LNCaP clone FGC (cell line): Measurements from ENCODE around the gene MED13L.

Source experiments
- DNase-seq: peaks from one replicate; pipeline ENCODE4 v3.0.0-alpha.2; 2011; ENCODE audit warnings: low read depth
- H3K4me3 ChIP-seq: 2 replicates; pipeline ENCODE4 v1.5.1; 2011; ENCODE audit warnings: mild to moderate bottlenecking, low read depth, low read length, control low read depth
- CTCF ChIP-seq: IDR thresholded peaks from 2 replicates; pipeline ENCODE4 v1.5.1; 2012; ENCODE audit warnings: mild to moderate bottlenecking; ENCODE audit not compliant: control insufficient read depth, insufficient read depth; ENCODE audit errors: extremely low read depth

Gene MED13L

GRCh38 chr12:116078396-116078795 is 199.1 kb downstream of the MED13L start:
- TF ChIP-seq CTCF = no peak
- no peak overlapping the region for H3K4me3 ChIP-seq
- peak; percentile 51 for DNase-seq

DNA sequence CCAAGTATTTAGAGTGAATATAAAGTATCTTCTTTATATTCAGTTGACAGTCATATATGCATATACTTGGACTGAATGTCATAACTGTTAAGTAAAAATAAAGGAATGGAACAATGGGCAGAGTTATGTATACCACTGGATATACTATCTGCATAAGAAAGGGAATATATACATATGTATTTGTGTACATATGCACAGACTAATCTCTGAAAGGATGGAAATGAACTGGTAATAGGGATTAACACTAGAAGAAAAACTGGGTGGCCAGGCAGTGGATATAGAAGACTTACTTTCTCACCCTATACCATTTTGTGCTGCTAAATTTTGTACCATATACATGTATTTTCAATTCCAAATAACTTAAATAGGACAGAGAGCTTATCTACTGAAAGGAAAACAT is 200.1 kb downstream of the MED13L start:
- no peak overlapping the region for H3K4me3 ChIP-seq
- no peak for DNase-seq
- TF ChIP-seq CTCF = no peak

- no peak for TF ChIP-seq CTCF
- no peak for DNase-seq
- H3K4me3 ChIP-seq = no peak overlapping the region
Measured at GRCh38 chr12:116076399-116076798, 201.1 kb downstream of the MED13L start.

GRCh38 chr12:116074686-116075085 is 202.8 kb downstream of the MED13L start:
- no peak overlapping the region for H3K4me3 ChIP-seq
- TF ChIP-seq CTCF = no peak
- DNase-seq = no peak

GRCh38 chr12:116071555-116072230 is 205.8 kb downstream of the MED13L start:
- DNase-seq = no peak
- no peak overlapping the region for H3K4me3 ChIP-seq
- TF ChIP-seq CTCF = no peak

DNA sequence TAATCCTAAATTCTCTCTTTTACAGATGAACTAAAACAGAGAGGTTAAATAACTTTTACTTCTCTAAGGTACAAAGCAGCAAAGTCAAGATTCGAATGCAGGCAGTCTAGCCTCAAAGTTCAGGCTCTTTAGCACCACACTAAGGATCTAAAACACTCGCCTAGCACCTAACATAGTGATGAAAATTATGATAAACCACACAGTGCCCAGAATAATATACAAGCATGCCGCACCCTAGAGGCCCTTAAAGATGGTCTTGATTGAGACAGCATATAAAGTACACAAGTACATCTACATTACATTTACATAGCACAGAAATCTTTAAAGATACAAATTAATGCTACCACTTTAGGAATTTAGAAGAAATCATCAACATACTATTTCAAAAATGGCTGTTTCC is 207.0 kb downstream of the MED13L start:
- no peak for TF ChIP-seq CTCF
- H3K4me3 ChIP-seq = no peak overlapping the region
- DNase-seq = no peak

DNA sequence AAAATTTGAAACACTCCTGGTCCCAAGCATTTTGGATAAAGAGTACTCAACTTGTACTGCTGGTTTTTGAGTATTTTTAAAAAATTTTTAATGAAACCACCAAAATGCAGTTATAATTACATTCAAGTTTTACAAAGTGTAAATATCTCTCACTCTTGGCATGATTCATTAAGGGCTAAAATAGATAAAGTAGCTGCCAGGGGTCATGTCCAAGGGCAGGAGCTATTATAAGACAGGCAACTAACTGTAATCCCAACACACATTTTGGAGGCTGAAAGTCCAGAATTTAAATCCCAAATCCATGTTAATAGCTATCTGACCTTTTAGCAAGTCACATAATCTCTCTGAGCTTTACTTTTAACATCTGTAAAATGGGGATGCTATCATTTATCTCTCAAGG is 207.6 kb downstream of the MED13L start:
- no peak for DNase-seq
- no peak for TF ChIP-seq CTCF
- H3K4me3 ChIP-seq = no peak overlapping the region
